Ovary (tissue), 9 donors: ENCODE data around the gene PIM2. TPM values are rescaled to one million over a fixed set of nuclear protein-coding genes. Genes with fewer than 3 reads are reported as not detected.

Experiments used
- DNase-seq, 5 donors: peaks; one replicate each; pipeline ENCODE4 v3.0.0-alpha.2; 2019 to 2020
- H3K27ac ChIP-seq, 2 donors: fragments of 200-600 bp; one replicate each; pipeline versions ENCODE4 v1.5.1 to v1.8.0; 2019 to 2022
- H3K27me3 ChIP-seq: fragments of 200-600 bp; one replicate; pipeline ENCODE4 v1.8.0; 2022
- H3K36me3 ChIP-seq: fragments of 200-600 bp; sonication (generic); one replicate; pipeline ENCODE4 v1.5.1; 2019
- H3K4me1 ChIP-seq: one replicate; pipeline ENCODE4 v1.8.1; 2013; ENCODE audit warnings: mild to moderate bottlenecking, moderate library complexity; ENCODE audit not compliant: insufficient read depth
- H3K4me3 ChIP-seq: fragments of 200-600 bp; sonication (generic); one replicate; pipeline ENCODE4 v1.5.1; 2017
- H3K9me3 ChIP-seq, 2 donors: fragments of 200-600 bp in 1 of 2; sonication (generic) in 1 of 2; one replicate each; pipeline versions ENCODE4 v1.5.1 to v1.8.1; 2013 to 2019; ENCODE audit warnings: mild to moderate bottlenecking in 1 of 2, moderate library complexity in 1 of 2
- EP300 ChIP-seq: sonication (generic); formaldehyde crosslinking; IDR thresholded peaks from one replicate; pipeline ENCODE4 v1.6.1; 2017; ENCODE audit warnings: antibody characterized with exemption
- POLR2A ChIP-seq: fragments of 450-650 bp; IDR thresholded peaks from one replicate; pipeline ENCODE4 v1.6.1; 2017; ENCODE audit warnings: antibody characterized with exemption, mild to moderate bottlenecking, moderate library complexity
- WGBS, 3 donors: extraction: QIAGEN DNeasy Blood & Tissue Kit in 1 of 3; methylation state at CpG; one replicate each; pipeline versions ENCODE4 v1.1.5 to v1.1.7; 2013 to 2017; 5-methylcytosine and 5-hydroxymethylcytosine counted together
- intact Hi-C, 4 donors: fragments of 100-400 bp; cut with DNase I; formaldehyde crosslinking; loops; one replicate each; pipeline versions ENCODE4 v1.11.0 to v1.15.1; 2022 to 2023
- polyA plus RNA-seq, 2 donors: library from polyadenylated mRNA; stranded (reverse); fragments of 200-250 nt in 1 of 2; fragments of 350-450 nt in 1 of 2; fragmentation: Illumina TruSeq in 1 of 2; extraction: RNeasy Lipid Tissue Mini Kit (QIAGEN cat#74804) in 1 of 2; gene quantifications; one replicate each; pipeline ENCODE4 v1.2.3, GENCODE V29; 2013 to 2014
- total RNA-seq, 7 donors: library from RNA; depleted of rRNA in 2 of 7; stranded (reverse); fragments of >200 nt in 2 of 7; fragmentation: NEBNext Ultra II Directional in 3 of 7; extraction: Animal tissue kit (Norgen Biotek cat#: 25700) in 3 of 7; gene quantifications; one replicate each; pipeline versions ENCODE4 v1.1.0 to v1.2.4, GENCODE V29; 2016 to 2023
- TF ChIP-seq, protein P1 (sequence below), 3 donors: fragments of 450-650 bp in 2 of 3; fragments of 200-600 bp in 1 of 3; IDR thresholded peaks; one replicate each; pipeline versions ENCODE4 v1.5.1 to v1.8.0; 2016 to 2022; ENCODE audit warnings: antibody characterized with exemption in 3 of 3, mild to moderate bottlenecking in 1 of 3
- donor health status: DM: no; HTN: no; CAD: no; lungs with moderate emphysema.
- donor health status: DM: no; HTN: no; CAD: no.
- donor health status: Bipolar disorder and iron deficiency.
- donor health status: DM: yes; HTN: yes; CAD: no.
- donor health status: DM: no; HTN: no; CAD: no.
- donor health status: DM: yes; HTN: yes; CAD: no.

Gene PIM2
- total and polyA plus RNA-seq, 9 donors = 6.3 to 22.9 (median 8.9) TPM

DNA sequence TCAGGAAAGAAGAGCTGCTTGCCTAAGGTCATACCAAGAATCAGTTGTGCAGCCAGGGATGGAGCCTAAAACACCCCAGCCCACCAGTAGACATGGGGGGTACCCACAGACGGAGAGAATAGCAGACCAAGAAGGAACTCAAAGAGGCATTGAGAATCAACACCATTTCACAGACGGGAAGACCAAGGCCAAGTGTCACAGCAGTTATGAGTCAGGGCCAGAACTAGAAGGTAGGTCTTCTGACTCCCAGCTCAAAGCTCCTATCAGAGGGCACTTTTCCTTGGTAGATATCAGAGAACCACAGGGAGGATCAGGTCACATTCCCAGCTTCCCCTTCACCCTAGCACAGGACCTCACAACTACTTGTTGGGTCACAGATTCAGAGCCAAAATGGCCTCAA is 24.1 kb upstream of the PIM2 start:
- no peak for TF ChIP-seq EP300
- no peak for TF ChIP-seq POLR2A
- WGBS, 3 donors = 64 to 73% (median 65%) methylated on average over 2 of the region's 2 CpGs

DNA sequence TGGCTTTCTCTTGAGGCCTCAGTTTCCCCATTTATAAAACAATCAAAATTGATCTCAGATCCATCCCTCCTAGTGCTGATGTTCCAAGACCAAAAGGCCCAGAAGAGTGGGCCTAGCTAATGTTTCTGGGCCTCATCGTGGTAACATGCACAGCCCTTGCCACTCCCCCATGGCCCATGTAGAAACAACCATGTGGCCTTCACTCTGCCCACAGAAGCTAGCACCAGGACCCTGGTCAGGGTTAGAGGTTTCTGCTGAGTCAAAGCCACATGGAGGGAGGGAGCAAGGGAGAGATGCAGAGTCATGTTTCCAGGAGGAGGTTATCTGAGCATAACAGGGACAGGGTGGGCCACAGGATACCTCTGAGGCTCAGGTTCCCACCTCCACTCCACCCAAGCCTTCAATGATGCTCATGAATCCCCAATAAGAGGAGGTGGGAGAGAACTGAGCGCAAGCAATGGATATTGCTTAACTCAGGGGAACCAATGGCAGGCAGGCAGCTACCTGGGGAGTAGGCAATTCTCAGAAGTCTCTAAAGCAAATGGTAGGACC is 21.7 kb upstream of the PIM2 start:
- H3K27me3 ChIP-seq = no peaks in the 10 kb centered on the region
- H3K36me3 ChIP-seq = no peaks in the 10 kb centered on the region
- WGBS, 3 donors = 62 to 80% (median 65%) methylated on average over 2 of the region's 2 CpGs
- intact Hi-C loops = loop anchor here in 1 of 4 donors (5.0 kb wide), 1 partner anchor 303 kb away; no protein-coding TSS in a partner anchor
- TF ChIP-seq EP300 = no peak
- TF ChIP-seq, protein P1, sequence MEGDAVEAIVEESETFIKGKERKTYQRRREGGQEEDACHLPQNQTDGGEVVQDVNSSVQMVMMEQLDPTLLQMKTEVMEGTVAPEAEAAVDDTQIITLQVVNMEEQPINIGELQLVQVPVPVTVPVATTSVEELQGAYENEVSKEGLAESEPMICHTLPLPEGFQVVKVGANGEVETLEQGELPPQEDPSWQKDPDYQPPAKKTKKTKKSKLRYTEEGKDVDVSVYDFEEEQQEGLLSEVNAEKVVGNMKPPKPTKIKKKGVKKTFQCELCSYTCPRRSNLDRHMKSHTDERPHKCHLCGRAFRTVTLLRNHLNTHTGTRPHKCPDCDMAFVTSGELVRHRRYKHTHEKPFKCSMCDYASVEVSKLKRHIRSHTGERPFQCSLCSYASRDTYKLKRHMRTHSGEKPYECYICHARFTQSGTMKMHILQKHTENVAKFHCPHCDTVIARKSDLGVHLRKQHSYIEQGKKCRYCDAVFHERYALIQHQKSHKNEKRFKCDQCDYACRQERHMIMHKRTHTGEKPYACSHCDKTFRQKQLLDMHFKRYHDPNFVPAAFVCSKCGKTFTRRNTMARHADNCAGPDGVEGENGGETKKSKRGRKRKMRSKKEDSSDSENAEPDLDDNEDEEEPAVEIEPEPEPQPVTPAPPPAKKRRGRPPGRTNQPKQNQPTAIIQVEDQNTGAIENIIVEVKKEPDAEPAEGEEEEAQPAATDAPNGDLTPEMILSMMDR (IDR thresholded peaks at IDR 0.05) = no peak
- no peak overlapping the region for H3K27ac ChIP-seq
- H3K9me3 ChIP-seq = no peaks in the 10 kb centered on the region
- H3K4me3 ChIP-seq = no peak overlapping the region
- no peak for DNase-seq
- H3K4me1 ChIP-seq = peaks cover 2% of the 10 kb centered on the region

More for the DNA sequence above, 24.1 kb upstream of the PIM2 start:
- no peak overlapping the region for H3K4me3 ChIP-seq
- intact Hi-C loops = loop anchor here in 1 of 4 donors (5.0 kb wide), 1 partner anchor 306 kb away; no protein-coding TSS in a partner anchor
- H3K36me3 ChIP-seq = no peaks in the 10 kb centered on the region
- H3K27ac ChIP-seq = no peak overlapping the region
- no peak for DNase-seq
- no peaks in the 10 kb centered on the region for H3K27me3 ChIP-seq
- no peaks in the 10 kb centered on the region for H3K9me3 ChIP-seq
- H3K4me1 ChIP-seq = peaks cover 2% of the 10 kb centered on the region

DNA sequence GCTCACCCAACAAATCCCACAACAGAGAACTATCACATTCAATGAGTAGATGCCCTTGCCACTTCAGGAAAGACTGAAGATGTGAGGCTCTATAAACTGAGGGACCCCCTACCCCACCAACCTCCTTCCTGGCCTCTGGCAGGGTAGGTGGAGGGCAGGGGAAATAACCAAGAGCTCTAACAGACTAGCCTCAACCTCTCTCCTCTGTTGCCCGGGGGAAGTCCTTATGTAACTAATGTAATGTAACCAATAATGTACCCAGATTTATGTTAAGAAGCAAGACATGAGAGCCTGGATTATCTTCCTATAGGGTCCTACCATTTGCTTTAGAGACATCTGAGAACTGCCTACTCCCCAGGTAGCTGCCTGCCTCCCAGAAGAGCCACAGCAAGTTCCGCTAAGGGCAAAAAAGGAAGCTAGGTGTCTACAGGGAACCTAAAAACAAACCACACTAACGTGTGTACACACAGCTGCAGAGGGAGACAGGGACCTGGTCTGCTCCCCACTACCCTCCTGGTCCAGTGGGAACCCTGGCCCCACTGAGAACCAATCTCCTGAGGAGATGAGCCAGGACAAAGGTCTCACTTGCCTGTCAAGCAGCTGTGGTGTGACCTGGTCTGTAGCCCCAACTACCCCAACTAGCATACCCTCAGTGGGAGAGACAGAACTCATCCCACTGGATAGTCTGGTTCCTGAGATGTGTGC is 20.9 kb upstream of the PIM2 start:
- peaks cover 2% of the 10 kb centered on the region for H3K4me1 ChIP-seq
- no peak for DNase-seq
- H3K27me3 ChIP-seq = no peaks in the 10 kb centered on the region
- TF ChIP-seq POLR2A (no peak), EP300 (no peak)
- TF ChIP-seq, protein P1 (IDR thresholded peaks at IDR 0.05) = no peak
- no peaks in the 10 kb centered on the region for H3K36me3 ChIP-seq
- no peak overlapping the region for H3K4me3 ChIP-seq
- 63 to 70% (median 67%) methylated on average over 3 of the region's 3 CpGs for WGBS, 3 donors
- intact Hi-C loops = loop anchor here in 1 of 4 donors (5.0 kb wide), 1 partner anchor 302 kb away; no protein-coding TSS in a partner anchor
- H3K9me3 ChIP-seq = no peaks in the 10 kb centered on the region
- no peak overlapping the region for H3K27ac ChIP-seq

DNA sequence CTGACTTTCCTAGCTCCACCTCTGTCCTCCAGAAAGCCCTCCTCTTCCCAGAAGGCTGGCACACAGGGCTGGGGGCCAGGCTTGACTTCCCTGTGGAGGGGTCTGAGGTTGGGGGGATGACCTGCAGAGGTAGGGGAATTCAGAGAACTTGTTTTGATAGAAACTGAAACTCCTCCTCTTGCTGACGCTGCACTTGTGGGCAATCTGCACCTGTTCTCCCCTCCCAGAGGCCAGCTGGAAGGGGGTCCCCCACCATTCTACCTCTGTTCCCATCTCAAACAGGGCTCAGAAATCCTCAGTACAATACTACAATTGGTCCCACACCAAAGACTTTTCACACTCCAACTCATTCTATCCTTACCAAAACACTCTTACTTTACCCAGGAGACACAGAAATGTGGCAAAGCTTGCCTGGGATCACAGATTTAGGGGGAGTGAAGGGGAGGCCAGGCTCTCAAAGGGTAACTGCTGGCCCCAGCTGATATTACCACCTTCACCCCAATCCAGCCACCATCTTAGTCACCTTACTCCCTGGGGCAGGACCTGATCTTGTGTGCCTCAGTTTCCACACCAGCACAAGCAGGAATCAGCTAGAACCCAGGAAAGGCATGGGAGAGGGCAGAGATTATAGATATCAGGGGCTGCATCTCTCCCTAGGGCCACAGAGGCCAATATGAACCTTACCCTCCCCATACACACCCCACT is 20.0 kb upstream of the PIM2 start:
- no peaks in the 10 kb centered on the region for H3K36me3 ChIP-seq
- intact Hi-C loops = no loop called here
- H3K27ac ChIP-seq = no peak overlapping the region
- no peak for DNase-seq
- H3K4me1 ChIP-seq = peaks cover 2% of the 10 kb centered on the region
- TF ChIP-seq EP300 (no peak), POLR2A (no peak)
- TF ChIP-seq, protein P1 (IDR thresholded peaks at IDR 0.05) = no peak
- no peaks in the 10 kb centered on the region for H3K27me3 ChIP-seq
- 43 to 67% (median 63%) methylated on average over 1 of the region's 1 CpG for WGBS, 3 donors
- H3K4me3 ChIP-seq = no peak overlapping the region
- no peaks in the 10 kb centered on the region for H3K9me3 ChIP-seq
